Measurements from ENCODE around the gene SOX18.

The SOX18 gene

DNA sequence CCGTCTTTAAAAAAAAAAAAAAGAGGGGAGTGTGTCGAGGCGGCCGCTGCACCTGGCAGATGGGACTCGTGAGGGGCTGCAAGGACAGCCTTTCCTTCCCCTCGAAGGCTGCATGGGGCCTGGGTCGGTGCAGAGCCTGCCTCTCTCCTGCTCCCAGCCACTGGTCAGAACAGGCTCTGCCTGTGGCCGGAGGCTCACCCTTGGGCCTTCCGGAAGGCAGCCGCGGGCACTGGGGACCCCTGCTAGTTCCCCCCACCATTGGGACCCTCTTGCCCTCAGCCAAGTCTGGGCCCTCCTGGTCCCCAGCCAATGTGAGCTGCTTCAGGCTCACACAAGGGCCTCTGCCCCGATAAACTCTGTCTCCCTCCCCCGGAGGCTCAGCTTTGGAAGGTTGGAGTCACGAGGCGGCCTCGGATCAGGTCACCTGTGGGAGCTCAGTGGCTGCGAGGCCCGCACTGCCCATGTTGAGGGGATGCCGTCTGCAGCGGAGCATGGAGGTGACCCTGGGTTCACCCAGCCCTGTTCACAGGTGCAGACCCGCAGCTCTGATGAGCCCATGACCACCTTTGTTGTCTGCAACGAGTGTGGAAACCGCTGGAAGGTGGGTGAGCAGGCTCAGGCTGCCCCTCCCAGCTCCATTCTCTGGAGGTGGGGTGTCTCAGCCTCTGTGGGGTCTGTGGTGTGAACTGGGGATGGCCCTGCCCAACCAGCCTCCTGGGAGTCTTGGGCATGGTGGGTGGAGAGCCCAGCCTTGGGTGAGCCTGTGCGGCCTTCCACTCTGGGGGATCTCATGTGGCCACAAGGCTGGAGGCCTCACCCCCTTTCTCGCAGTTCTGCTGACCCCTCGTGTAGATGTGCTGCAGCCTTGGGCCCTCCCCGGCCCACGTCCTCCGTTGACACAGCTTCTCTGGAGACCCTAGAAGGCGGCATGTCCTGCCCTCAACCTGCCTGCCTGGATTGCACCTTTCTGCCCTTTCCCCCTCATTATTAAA is 22.2 kb upstream of the SOX18 start:
- Histone ChIP-seq H3K9me2 (replicated peaks; ENCODE audit: low read depth, low read length) (no peaks in the 10 kb centered on the region), H3K9ac (ENCODE audit: low read depth, low read length, poor library complexity, severe bottlenecking) (no peak overlapping the region), H3K4me3 (ENCODE audit: low read length, poor library complexity, severe bottlenecking) (no peak overlapping the region), H4K20me1 (ENCODE audit: insufficient read depth, low read length, poor library complexity, severe bottlenecking) (no peaks in the 10 kb centered on the region), H3K27me3 (ENCODE audit: insufficient read depth, low read length, poor library complexity, severe bottlenecking) (no peaks in the 10 kb centered on the region), H3K4me2 (ENCODE audit: low read depth, low read length, poor library complexity, severe bottlenecking) (no peak overlapping the region), H3F3A (ENCODE audit: low read depth) (no peaks in the 10 kb centered on the region), H3K4me1 (ENCODE audit: insufficient read depth, low read length, poor library complexity, severe bottlenecking) (peaks cover 27% of the 10 kb centered on the region), H3K9me3 (ENCODE audit: insufficient read depth, low read depth, low read length) (no peaks in the 10 kb centered on the region), H3K79me2 (ENCODE audit: insufficient read depth, low read length) (no peaks in the 10 kb centered on the region), H2AFZ (ENCODE audit: low read length) (no peak overlapping the region), H3K36me3 (ENCODE audit: insufficient read depth, low read length) (no peaks in the 10 kb centered on the region)
- TF ChIP-seq, protein P1, sequence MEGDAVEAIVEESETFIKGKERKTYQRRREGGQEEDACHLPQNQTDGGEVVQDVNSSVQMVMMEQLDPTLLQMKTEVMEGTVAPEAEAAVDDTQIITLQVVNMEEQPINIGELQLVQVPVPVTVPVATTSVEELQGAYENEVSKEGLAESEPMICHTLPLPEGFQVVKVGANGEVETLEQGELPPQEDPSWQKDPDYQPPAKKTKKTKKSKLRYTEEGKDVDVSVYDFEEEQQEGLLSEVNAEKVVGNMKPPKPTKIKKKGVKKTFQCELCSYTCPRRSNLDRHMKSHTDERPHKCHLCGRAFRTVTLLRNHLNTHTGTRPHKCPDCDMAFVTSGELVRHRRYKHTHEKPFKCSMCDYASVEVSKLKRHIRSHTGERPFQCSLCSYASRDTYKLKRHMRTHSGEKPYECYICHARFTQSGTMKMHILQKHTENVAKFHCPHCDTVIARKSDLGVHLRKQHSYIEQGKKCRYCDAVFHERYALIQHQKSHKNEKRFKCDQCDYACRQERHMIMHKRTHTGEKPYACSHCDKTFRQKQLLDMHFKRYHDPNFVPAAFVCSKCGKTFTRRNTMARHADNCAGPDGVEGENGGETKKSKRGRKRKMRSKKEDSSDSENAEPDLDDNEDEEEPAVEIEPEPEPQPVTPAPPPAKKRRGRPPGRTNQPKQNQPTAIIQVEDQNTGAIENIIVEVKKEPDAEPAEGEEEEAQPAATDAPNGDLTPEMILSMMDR (conservative IDR thresholded peaks at IDR 0.05; ENCODE audit: low read length) = no peak
- TF ChIP-seq EZH2phosphoT487 (IDR thresholded peaks at IDR 0.05; ENCODE audit: borderline replicate concordance) = no peak

DNA sequence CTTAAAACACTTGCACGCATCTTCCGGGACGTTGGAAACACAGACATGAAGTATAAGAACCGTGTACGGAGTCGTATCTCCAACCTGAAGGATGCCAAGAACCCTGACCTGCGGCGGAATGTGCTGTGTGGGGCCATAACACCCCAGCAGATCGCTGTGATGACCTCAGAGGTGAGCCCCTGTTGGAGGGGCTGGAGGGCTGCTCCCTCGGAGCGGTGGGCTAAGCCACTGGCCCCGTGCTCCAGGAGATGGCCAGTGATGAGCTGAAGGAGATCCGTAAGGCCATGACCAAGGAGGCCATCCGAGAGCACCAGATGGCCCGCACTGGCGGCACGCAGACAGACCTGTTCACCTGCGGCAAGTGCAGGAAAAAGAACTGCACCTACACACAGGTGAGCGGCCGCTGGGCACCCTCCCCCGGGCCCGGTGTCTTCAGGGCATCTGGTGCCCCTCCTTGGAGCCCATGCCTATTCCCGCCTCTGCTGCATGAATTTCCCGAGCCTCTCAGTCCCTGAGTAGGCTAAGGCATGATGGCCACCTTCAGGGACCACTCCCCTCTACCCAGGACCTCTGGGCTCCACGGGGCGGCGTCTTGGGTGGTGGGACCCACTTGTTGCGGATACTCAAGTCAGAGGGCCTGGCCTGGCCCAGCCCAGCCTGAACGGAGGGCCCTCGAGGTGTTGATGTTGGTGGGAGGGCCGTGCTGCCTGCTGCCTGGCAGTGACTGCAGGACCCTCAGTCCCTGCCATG is 21.0 kb upstream of the SOX18 start:
- Histone ChIP-seq H3K79me2 (ENCODE audit: insufficient read depth, low read length) (no peaks in the 10 kb centered on the region), H3K4me1 (ENCODE audit: insufficient read depth, low read length, poor library complexity, severe bottlenecking) (peaks cover 38% of the 10 kb centered on the region), H3K9me2 (replicated peaks; ENCODE audit: low read depth, low read length) (no peaks in the 10 kb centered on the region), H3K27me3 (ENCODE audit: insufficient read depth, low read length, poor library complexity, severe bottlenecking) (no peaks in the 10 kb centered on the region), H2AFZ (ENCODE audit: low read length) (no peak overlapping the region), H3K9me3 (ENCODE audit: insufficient read depth, low read depth, low read length) (no peaks in the 10 kb centered on the region), H3K4me3 (ENCODE audit: low read length, poor library complexity, severe bottlenecking) (no peak overlapping the region), H3F3A (ENCODE audit: low read depth) (no peaks in the 10 kb centered on the region), H3K4me2 (ENCODE audit: low read depth, low read length, poor library complexity, severe bottlenecking) (no peak overlapping the region), H3K36me3 (ENCODE audit: insufficient read depth, low read length) (no peaks in the 10 kb centered on the region), H3K9ac (ENCODE audit: low read depth, low read length, poor library complexity, severe bottlenecking) (no peak overlapping the region), H4K20me1 (ENCODE audit: insufficient read depth, low read length, poor library complexity, severe bottlenecking) (no peaks in the 10 kb centered on the region)
- TF ChIP-seq, protein P1 (conservative IDR thresholded peaks at IDR 0.05; ENCODE audit: low read length) = no peak
- no peak for TF ChIP-seq EZH2phosphoT487 (IDR thresholded peaks at IDR 0.05; ENCODE audit: borderline replicate concordance)

DNA sequence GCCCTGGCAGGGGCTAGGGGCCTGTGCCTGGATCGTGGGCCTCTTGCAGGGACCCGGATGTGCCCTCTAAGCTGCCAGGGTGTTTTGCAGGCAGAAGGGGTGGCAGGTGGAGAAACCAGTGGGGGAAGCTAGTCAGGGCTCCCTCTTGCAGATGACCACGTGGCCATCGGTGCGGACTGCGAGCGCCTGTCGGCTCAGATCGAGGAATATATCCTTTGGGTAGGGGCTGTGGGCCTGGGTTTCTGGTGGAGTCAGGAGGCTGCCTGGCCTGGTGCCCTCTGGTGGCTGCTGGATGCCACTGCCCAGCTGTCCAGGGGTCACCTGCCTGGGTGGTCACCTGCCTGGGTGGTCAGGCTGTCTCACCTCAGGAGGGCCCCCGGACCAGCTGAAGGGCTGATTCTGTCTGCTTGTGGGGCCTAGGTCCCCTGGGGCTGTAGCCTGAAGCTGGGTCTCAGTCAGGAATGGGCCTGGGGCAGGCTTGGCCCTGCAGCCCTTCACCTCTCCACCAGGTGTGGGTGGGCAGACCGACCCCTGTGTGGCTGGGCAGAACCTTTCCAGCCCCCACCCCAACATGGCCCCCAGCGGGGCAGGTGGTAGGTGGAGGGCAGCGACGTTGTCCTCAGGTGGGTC is 20.3 kb upstream of the SOX18 start:
- H3K27me3 ChIP-seq (ENCODE audit: insufficient read depth, low read length, poor library complexity, severe bottlenecking) = no peaks in the 10 kb centered on the region
- no peaks in the 10 kb centered on the region for H3K79me2 ChIP-seq (ENCODE audit: insufficient read depth, low read length)
- no peak overlapping the region for H3K4me3 ChIP-seq (ENCODE audit: low read length, poor library complexity, severe bottlenecking)
- H3K4me1 ChIP-seq (ENCODE audit: insufficient read depth, low read length, poor library complexity, severe bottlenecking) = peaks cover 45% of the 10 kb centered on the region
- H3K9ac ChIP-seq (ENCODE audit: low read depth, low read length, poor library complexity, severe bottlenecking) = no peak overlapping the region
- no peak overlapping the region for H3K4me2 ChIP-seq (ENCODE audit: low read depth, low read length, poor library complexity, severe bottlenecking)
- no peaks in the 10 kb centered on the region for H3K9me2 ChIP-seq (replicated peaks; ENCODE audit: low read depth, low read length)
- no peaks in the 10 kb centered on the region for H3K36me3 ChIP-seq (ENCODE audit: insufficient read depth, low read length)
- no peaks in the 10 kb centered on the region for H3F3A ChIP-seq (ENCODE audit: low read depth)
- H4K20me1 ChIP-seq (ENCODE audit: insufficient read depth, low read length, poor library complexity, severe bottlenecking) = no peaks in the 10 kb centered on the region
- no peaks in the 10 kb centered on the region for H3K9me3 ChIP-seq (ENCODE audit: insufficient read depth, low read depth, low read length)
- no peak overlapping the region for H2AFZ ChIP-seq (ENCODE audit: low read length)
- TF ChIP-seq EZH2phosphoT487 (IDR thresholded peaks at IDR 0.05; ENCODE audit: borderline replicate concordance) = no peak
- TF ChIP-seq, protein P1 (conservative IDR thresholded peaks at IDR 0.05; ENCODE audit: low read length) = peak; percentile 80
